Hematopoietic multipotent progenitor cell treated with erythropoietin and hydrocortisone succinate and interleukin-3 and kit ligand, for 6 days (in vitro differentiated cells): Measurements from ENCODE around the gene TPCN2.
"Not testable (repeated sequence)": the region's sequence is repeated elsewhere in the genome, so short reads cannot be mapped to it uniquely, and the experiment has no call there.

ENCODE experiments used
- DNase-seq: peaks from one replicate; pipeline ENCODE4 v3.0.0-alpha.2; 2015

Gene TPCN2

GRCh38 chr11:69132301-69132670 lies 83.6 kb downstream of the TPCN2 start:
- DNase-seq: no peak

- no peak for DNase-seq
Observed at GRCh38 chr11:69133251-69133650, 84.5 kb downstream of the TPCN2 start.

- not testable (repeated sequence) for DNase-seq
Observed at GRCh38 chr11:69134182-69134581, 85.5 kb downstream of the TPCN2 start.

GRCh38 chr11:69134957-69135356 lies 86.2 kb downstream of the TPCN2 start:
- no peak for DNase-seq

GRCh38 chr11:69135420-69136363 lies 87.0 kb downstream of the TPCN2 start:
- DNase-seq: no peak

- no peak for DNase-seq
Observed at GRCh38 chr11:69136471-69136870, 87.7 kb downstream of the TPCN2 start.

- DNase-seq: no peak
Observed at GRCh38 chr11:69137151-69137844, 88.6 kb downstream of the TPCN2 start.

- no peak for DNase-seq
Observed at GRCh38 chr11:69138265-69138664, 89.5 kb downstream of the TPCN2 start.

- not testable (repeated sequence) for DNase-seq
Observed at GRCh38 chr11:69140161-69140560, 91.4 kb downstream of the TPCN2 start.

- no peak for DNase-seq
Observed at GRCh38 chr11:69140635-69141034, 91.9 kb downstream of the TPCN2 start.

- no peak for DNase-seq
Observed at GRCh38 chr11:69141742-69142141, 93.0 kb downstream of the TPCN2 start.

GRCh38 chr11:69142895-69143294 lies 94.2 kb downstream of the TPCN2 start:
- no peak for DNase-seq

GRCh38 chr11:69144316-69145049 lies 95.8 kb downstream of the TPCN2 start:
- DNase-seq: no peak

GRCh38 chr11:69145050-69145380 lies 96.3 kb downstream of the TPCN2 start:
- no peak for DNase-seq

GRCh38 chr11:69148377-69148762 lies 99.6 kb downstream of the TPCN2 start:
- no peak for DNase-seq

- no peak for DNase-seq
Observed at GRCh38 chr11:69148806-69149205, 100.1 kb downstream of the TPCN2 start.

- DNase-seq: not testable (repeated sequence)
Observed at GRCh38 chr11:69149338-69150045, 100.8 kb downstream of the TPCN2 start.

GRCh38 chr11:69150175-69150574 lies 101.4 kb downstream of the TPCN2 start:
- no peak for DNase-seq

GRCh38 chr11:69151836-69152235 lies 103.1 kb downstream of the TPCN2 start:
- no peak for DNase-seq

GRCh38 chr11:69152733-69153421 lies 104.1 kb downstream of the TPCN2 start:
- no peak for DNase-seq

- DNase-seq: no peak
Observed at GRCh38 chr11:69153661-69154060, 104.9 kb downstream of the TPCN2 start.

- DNase-seq: no peak
Observed at GRCh38 chr11:69154211-69154913, 105.6 kb downstream of the TPCN2 start.
